ENCODE measurements around the gene MYBPHL. TPM values are rescaled to one million over a fixed set of nuclear protein-coding genes. Genes with fewer than 3 reads are reported as not detected.

MYBPHL gene
- total and polyA plus RNA-seq, 4 donors: 0.34 to 3.3 (median 1.4) TPM

- no peak overlapping the region for H3K27ac ChIP-seq (ENCODE audit: low read depth in 1 of 2, low read length in 1 of 2)
Measured at GRCh38 chr1:109266965-109267364, 39.8 kb downstream of the MYBPHL start.

GRCh38 chr1:109265741-109266330 lies 41.0 kb downstream of the MYBPHL start:
- WGBS, 2 donors: 94 to 95% methylated on average over 13 of the region's 13 CpGs
- no peak overlapping the region for H3K9ac ChIP-seq (ENCODE audit: insufficient read depth in 1 of 2, low read length in 2 of 2)
- no peak overlapping the region for H3K27ac ChIP-seq (ENCODE audit: low read depth in 1 of 2, low read length in 1 of 2)
- ATAC-seq (ENCODE audit: insufficient read depth, low FRiP score): no peak
- TF ChIP-seq CTCF (IDR thresholded peaks at IDR 0.05; ENCODE audit: control extremely low read depth, extremely low read depth): no peak
- DNase-seq: no peak
- H3K9me3 ChIP-seq (ENCODE audit: control insufficient read depth in 4 of 4, insufficient read depth in 3 of 4, low read length in 3 of 4): no peaks in the 10 kb centered on the region
- no peaks in the 10 kb centered on the region for H3K27me3 ChIP-seq (ENCODE audit: control insufficient read depth in 3 of 3, insufficient read depth in 3 of 3, low read length in 2 of 3)
- H3K4me3 ChIP-seq: no peak overlapping the region
- peaks cover 0 to 4% (median 2%) of the 10 kb centered on the region in 4 donors for H3K36me3 ChIP-seq (ENCODE audit: control insufficient read depth in 4 of 4, insufficient read depth in 4 of 4, low read length in 4 of 4)
- peaks cover 0 to 2% (median 0%) of the 10 kb centered on the region in 5 donors for H3K4me1 ChIP-seq (ENCODE audit: control insufficient read depth in 5 of 5, insufficient read depth in 5 of 5, low read length in 5 of 5)

More at GRCh38 chr1:109266965-109267364, 39.8 kb downstream of the MYBPHL start:
- Histone ChIP-seq H3K9me3 (ENCODE audit: control insufficient read depth in 4 of 4, insufficient read depth in 3 of 4, low read length in 3 of 4) (no peaks in the 10 kb centered on the region), H3K27me3 (ENCODE audit: control insufficient read depth in 3 of 3, insufficient read depth in 3 of 3, low read length in 2 of 3) (no peaks in the 10 kb centered on the region), H3K4me1 (ENCODE audit: control insufficient read depth in 5 of 5, insufficient read depth in 5 of 5, low read length in 5 of 5) (peaks cover 0 to 2% (median 0%) of the 10 kb centered on the region in 5 donors), H3K9ac (ENCODE audit: insufficient read depth in 1 of 2, low read length in 2 of 2) (no peak overlapping the region), H3K36me3 (ENCODE audit: control insufficient read depth in 4 of 4, insufficient read depth in 4 of 4, low read length in 4 of 4) (peaks cover 0 to 4% (median 2%) of the 10 kb centered on the region in 4 donors), H3K4me3 (no peak overlapping the region)
- ATAC-seq (ENCODE audit: insufficient read depth, low FRiP score) (no peak), DNase-seq (no peak)
- TF ChIP-seq CTCF (IDR thresholded peaks at IDR 0.05; ENCODE audit: control extremely low read depth, extremely low read depth): no peak
- WGBS, 2 donors: 81 to 82% methylated on average over 11 of the region's 11 CpGs

GRCh38 chr1:109265016-109265415 lies 41.8 kb downstream of the MYBPHL start:
- DNase-seq (no peak), ATAC-seq (ENCODE audit: insufficient read depth, low FRiP score) (no peak)
- H3K9ac ChIP-seq (ENCODE audit: insufficient read depth in 1 of 2, low read length in 2 of 2): no peak overlapping the region
- no peaks in the 10 kb centered on the region for H3K27me3 ChIP-seq (ENCODE audit: control insufficient read depth in 3 of 3, insufficient read depth in 3 of 3, low read length in 2 of 3)
- peaks cover 0 to 4% (median under 1%) of the 10 kb centered on the region in 4 donors for H3K36me3 ChIP-seq (ENCODE audit: control insufficient read depth in 4 of 4, insufficient read depth in 4 of 4, low read length in 4 of 4)
- H3K27ac ChIP-seq (ENCODE audit: low read depth in 1 of 2, low read length in 1 of 2): no peak overlapping the region
- peaks cover 0 to 2% (median 0%) of the 10 kb centered on the region in 5 donors for H3K4me1 ChIP-seq (ENCODE audit: control insufficient read depth in 5 of 5, insufficient read depth in 5 of 5, low read length in 5 of 5)
- H3K9me3 ChIP-seq (ENCODE audit: control insufficient read depth in 4 of 4, insufficient read depth in 3 of 4, low read length in 3 of 4): no peaks in the 10 kb centered on the region
- no peak for TF ChIP-seq CTCF (IDR thresholded peaks at IDR 0.05; ENCODE audit: control extremely low read depth, extremely low read depth)
- H3K4me3 ChIP-seq: no peak overlapping the region
- WGBS, 2 donors: 86 to 97% methylated on average over 4 of the region's 4 CpGs

GRCh38 chr1:109264379-109264755 lies 42.4 kb downstream of the MYBPHL start:
- H3K27me3 ChIP-seq (ENCODE audit: control insufficient read depth in 3 of 3, insufficient read depth in 3 of 3, low read length in 2 of 3): no peaks in the 10 kb centered on the region
- peaks cover 0 to 4% (median 0%) of the 10 kb centered on the region in 4 donors for H3K36me3 ChIP-seq (ENCODE audit: control insufficient read depth in 4 of 4, insufficient read depth in 4 of 4, low read length in 4 of 4)
- H3K9me3 ChIP-seq (ENCODE audit: control insufficient read depth in 4 of 4, insufficient read depth in 3 of 4, low read length in 3 of 4): no peaks in the 10 kb centered on the region
- H3K4me1 ChIP-seq (ENCODE audit: control insufficient read depth in 5 of 5, insufficient read depth in 5 of 5, low read length in 5 of 5): peaks cover 0 to 2% (median 0%) of the 10 kb centered on the region in 5 donors
- ATAC-seq (ENCODE audit: insufficient read depth, low FRiP score): no peak
- TF ChIP-seq CTCF (IDR thresholded peaks at IDR 0.05; ENCODE audit: control extremely low read depth, extremely low read depth): no peak
- no peak for DNase-seq
- H3K4me3 ChIP-seq: no peak overlapping the region
- 86 to 90% methylated on average over 9 of the region's 9 CpGs for WGBS, 2 donors
- no peak overlapping the region for H3K27ac ChIP-seq (ENCODE audit: low read depth in 1 of 2, low read length in 1 of 2)
- no peak overlapping the region for H3K9ac ChIP-seq (ENCODE audit: insufficient read depth in 1 of 2, low read length in 2 of 2)
